Chondrocyte (in vitro differentiated cells): Measurements from ENCODE around the gene UFL1. TPM values are rescaled to one million over a fixed set of nuclear protein-coding genes. Genes with fewer than 3 reads are reported as not detected.

ENCODE experiments used
- DNase-seq: peaks from one replicate; pipeline ENCODE4 v3.0.0; 2021; ENCODE audit warnings: mixed read lengths, low spot score
- H3K27ac Mint-ChIP-seq: one replicate; pipeline ENCODE4 v1.8.0; 2021; ENCODE audit warnings: mild to moderate bottlenecking, moderate library complexity, mixed read lengths; ENCODE audit not compliant: unreplicated experiment
- H3K27me3 Mint-ChIP-seq: 2 replicates; pipeline ENCODE4 v1.8.0; 2021; ENCODE audit warnings: low read depth, mixed read lengths
- H3K36me3 Mint-ChIP-seq: 2 replicates; pipeline ENCODE4 v1.8.0; 2021; ENCODE audit warnings: low read depth, mixed read lengths
- H3K4me1 Mint-ChIP-seq: 2 replicates; pipeline ENCODE4 v1.8.0; 2021; ENCODE audit warnings: low read depth, mild to moderate bottlenecking, mixed read lengths
- H3K4me3 Mint-ChIP-seq: one replicate; pipeline ENCODE4 v1.8.0; 2021; ENCODE audit warnings: mild to moderate bottlenecking, moderate library complexity, mixed read lengths; ENCODE audit not compliant: unreplicated experiment
- H3K9me3 Mint-ChIP-seq: 2 replicates; pipeline ENCODE4 v1.8.0; 2021; ENCODE audit warnings: low read depth, mixed read lengths
- CTCF ChIP-seq: fragments of 200-600 bp; sonication (generic); IDR thresholded peaks from 2 replicates; pipeline ENCODE4 v1.5.0; 2021; ENCODE audit warnings: antibody characterized with exemption, mild to moderate bottlenecking, moderate library complexity
- total RNA-seq: library from RNA; stranded (reverse); gene quantifications from 3 replicates; pipeline ENCODE4 v1.2.1, GENCODE V29; 2021

UFL1 gene
- total RNA-seq, 1 donor from 2014 or later = 24.5 TPM

DNA sequence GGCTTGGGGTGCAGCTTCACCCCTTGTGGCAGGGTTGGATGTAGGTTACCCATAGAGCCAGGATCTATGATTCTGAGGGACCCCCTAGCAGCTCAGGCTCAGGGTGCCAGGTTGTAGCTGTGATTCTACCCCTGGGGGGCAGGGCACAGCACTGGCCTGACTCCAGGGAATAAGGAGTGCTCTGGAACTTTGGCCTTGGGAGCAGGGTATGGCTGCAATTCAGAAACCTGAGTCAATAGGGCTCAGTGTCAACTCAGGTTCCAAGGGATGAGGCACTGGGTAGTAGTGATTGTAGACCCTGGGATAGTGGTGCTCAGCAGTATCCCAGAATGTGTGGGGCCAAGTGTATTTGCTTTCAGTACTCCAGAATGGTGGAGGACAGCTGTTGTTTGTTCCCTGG lies 49.9 kb downstream of the UFL1 start:
- no peak overlapping the region for H3K4me3 Mint-ChIP-seq
- no peak for DNase-seq
- peaks cover 24% of the 10 kb centered on the region for H3K9me3 Mint-ChIP-seq
- H3K4me1 Mint-ChIP-seq = no peaks in the 10 kb centered on the region
- peaks cover 10% of the 10 kb centered on the region for H3K36me3 Mint-ChIP-seq
- H3K27ac Mint-ChIP-seq = no peak overlapping the region
- peaks cover 25% of the 10 kb centered on the region for H3K27me3 Mint-ChIP-seq
- TF ChIP-seq CTCF = no peak

- H3K4me1 Mint-ChIP-seq = peaks cover 4% of the 10 kb centered on the region
- DNase-seq = no peak
- peaks cover 6% of the 10 kb centered on the region for H3K36me3 Mint-ChIP-seq
- no peak overlapping the region for H3K27ac Mint-ChIP-seq
- peaks cover 19% of the 10 kb centered on the region for H3K27me3 Mint-ChIP-seq
- no peak for TF ChIP-seq CTCF
- H3K4me3 Mint-ChIP-seq = no peak overlapping the region
- H3K9me3 Mint-ChIP-seq = peaks cover 7% of the 10 kb centered on the region
Measured at GRCh38 chr6:96575359-96575758, 53.8 kb downstream of the UFL1 start.

DNA sequence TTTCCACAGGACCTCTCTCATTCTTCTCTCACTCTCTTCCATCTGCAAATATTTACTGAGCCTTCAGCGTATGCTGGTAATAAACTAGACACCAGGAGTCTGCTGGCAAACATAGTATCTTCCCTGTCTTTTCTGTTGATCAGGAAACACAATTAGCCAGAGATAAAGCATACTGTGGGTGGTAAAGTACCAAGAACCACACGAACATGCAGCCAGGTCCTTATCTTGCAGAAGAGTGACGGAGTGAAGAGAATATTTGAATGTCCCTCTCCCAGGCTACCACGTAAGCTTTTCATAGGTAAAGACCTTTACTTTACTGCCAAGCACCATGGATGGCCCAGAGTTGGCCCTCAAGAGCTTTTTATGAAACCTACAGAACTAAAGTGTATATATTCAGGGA lies 54.6 kb downstream of the UFL1 start:
- Mint-ChIP-seq H3K4me3 (no peak overlapping the region), H3K27ac (no peak overlapping the region), H3K36me3 (peaks cover 2% of the 10 kb centered on the region), H3K27me3 (peaks cover 19% of the 10 kb centered on the region), H3K9me3 (no peaks in the 10 kb centered on the region), H3K4me1 (peaks cover 4% of the 10 kb centered on the region)
- no peak for DNase-seq
- TF ChIP-seq CTCF = no peak

DNA sequence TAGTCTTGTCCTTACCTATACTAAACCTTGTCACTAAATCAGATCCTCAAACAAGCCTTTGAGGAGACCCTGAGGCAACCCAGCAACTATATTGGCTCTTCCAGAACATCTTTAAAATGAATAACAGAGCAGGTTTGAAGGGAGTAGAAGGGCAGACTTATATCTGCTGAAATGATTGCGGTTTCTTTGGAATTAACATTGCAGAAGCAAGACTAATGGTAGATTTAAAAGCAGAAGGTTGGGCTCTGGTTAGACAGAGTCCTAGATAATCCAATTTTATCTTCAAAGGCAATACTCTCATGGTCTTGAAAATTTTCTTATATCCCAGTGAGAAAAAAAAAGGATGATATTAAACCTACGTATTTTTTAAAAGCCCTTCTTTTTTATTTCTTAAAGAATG lies 60.4 kb downstream of the UFL1 start:
- H3K36me3 Mint-ChIP-seq = peaks cover 2% of the 10 kb centered on the region
- peaks cover 30% of the 10 kb centered on the region for H3K27me3 Mint-ChIP-seq
- no peak for TF ChIP-seq CTCF
- no peak overlapping the region for H3K4me3 Mint-ChIP-seq
- H3K9me3 Mint-ChIP-seq = no peaks in the 10 kb centered on the region
- H3K4me1 Mint-ChIP-seq = peaks cover 4% of the 10 kb centered on the region
- DNase-seq = no peak
- H3K27ac Mint-ChIP-seq = no peak overlapping the region

DNA sequence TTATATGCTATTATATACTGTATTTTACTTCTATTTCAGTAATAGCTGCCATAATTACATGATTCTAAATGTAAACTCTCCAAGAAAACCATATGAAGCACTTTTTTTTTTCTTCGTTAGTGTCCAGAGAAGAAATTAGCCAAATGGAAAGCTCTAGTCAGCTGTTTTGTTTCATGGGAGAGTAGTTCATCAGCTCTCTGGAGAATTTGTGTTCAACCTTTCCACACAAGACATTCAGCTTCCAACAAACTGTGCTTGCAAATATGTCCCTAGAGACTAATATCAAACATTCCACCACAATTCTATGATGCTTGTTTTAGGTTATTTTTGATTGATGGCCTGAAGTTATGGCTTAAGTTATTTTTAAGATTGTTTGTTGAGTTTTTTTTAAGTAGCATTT lies 60.8 kb downstream of the UFL1 start:
- no peak for DNase-seq
- Mint-ChIP-seq H3K9me3 (no peaks in the 10 kb centered on the region), H3K4me3 (no peak overlapping the region), H3K4me1 (peaks cover 4% of the 10 kb centered on the region), H3K27me3 (peaks cover 26% of the 10 kb centered on the region), H3K36me3 (peaks cover 2% of the 10 kb centered on the region), H3K27ac (no peak overlapping the region)
- no peak for TF ChIP-seq CTCF
